Type B pancreatic cell (in vitro differentiated cells): ENCODE results near the gene MAN2C1. TPM values are rescaled to one million over a fixed set of nuclear protein-coding genes. Genes with fewer than 3 reads are reported as not detected.

ENCODE experiments used
- DNase-seq: peaks from one replicate; pipeline ENCODE4 v3.0.0; 2021; ENCODE audit warnings: mixed read lengths; ENCODE audit not compliant: unreplicated experiment; ENCODE audit errors: extremely low spot score
- H3K27ac Mint-ChIP-seq: 2 replicates; pipeline ENCODE4 v1.8.0; 2021; ENCODE audit warnings: mild to moderate bottlenecking, mixed read lengths
- H3K27me3 Mint-ChIP-seq: 2 replicates; pipeline ENCODE4 v1.8.0; 2021; ENCODE audit warnings: mixed read lengths
- H3K36me3 Mint-ChIP-seq: 2 replicates; pipeline ENCODE4 v1.8.0; 2021; ENCODE audit warnings: mixed read lengths
- H3K4me1 Mint-ChIP-seq: one replicate; pipeline ENCODE4 v1.8.0; 2021; ENCODE audit warnings: mixed read lengths; ENCODE audit not compliant: unreplicated experiment
- H3K4me3 Mint-ChIP-seq: 2 replicates; pipeline ENCODE4 v1.8.0; 2021; ENCODE audit warnings: mild to moderate bottlenecking, mixed read lengths
- H3K9me3 Mint-ChIP-seq: 2 replicates; pipeline ENCODE4 v1.8.0; 2021; ENCODE audit warnings: mixed read lengths
- total RNA-seq: library from RNA; stranded (reverse); gene quantifications from 2 replicates; pipeline ENCODE4 v1.2.1, GENCODE V29; 2021; ENCODE audit warnings: low replicate concordance
- TF ChIP-seq, protein P1 (sequence below): fragments of 200-600 bp; sonication (generic); conservative IDR thresholded peaks from 2 replicates; pipeline ENCODE4 v1.5.0; 2021; ENCODE audit warnings: antibody characterized with exemption, mild to moderate bottlenecking

MAN2C1 gene
- total RNA-seq, 1 donor from 2014 or later = 220 TPM

DNA sequence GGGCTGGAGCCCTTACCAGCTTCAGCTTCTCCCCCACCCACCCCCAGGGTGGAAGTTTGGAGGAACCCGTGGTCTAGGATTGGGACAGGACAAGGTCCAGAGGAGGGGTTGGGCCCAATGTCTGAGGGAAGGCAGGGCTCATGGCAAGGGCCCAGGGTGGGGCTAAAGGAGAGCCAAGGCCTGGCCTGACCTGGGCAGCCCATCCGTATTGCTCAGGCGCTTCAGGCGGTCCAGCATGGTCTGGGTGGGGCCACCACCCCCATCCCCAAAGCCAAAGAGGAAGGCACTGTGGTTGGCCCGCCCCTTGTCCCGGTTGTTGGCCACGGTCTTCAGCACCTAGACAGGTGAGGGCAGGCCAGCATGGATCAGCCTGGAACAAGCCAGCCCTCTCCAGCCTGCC, 7.6 kb downstream of the MAN2C1 start:
- TF ChIP-seq, protein P1, sequence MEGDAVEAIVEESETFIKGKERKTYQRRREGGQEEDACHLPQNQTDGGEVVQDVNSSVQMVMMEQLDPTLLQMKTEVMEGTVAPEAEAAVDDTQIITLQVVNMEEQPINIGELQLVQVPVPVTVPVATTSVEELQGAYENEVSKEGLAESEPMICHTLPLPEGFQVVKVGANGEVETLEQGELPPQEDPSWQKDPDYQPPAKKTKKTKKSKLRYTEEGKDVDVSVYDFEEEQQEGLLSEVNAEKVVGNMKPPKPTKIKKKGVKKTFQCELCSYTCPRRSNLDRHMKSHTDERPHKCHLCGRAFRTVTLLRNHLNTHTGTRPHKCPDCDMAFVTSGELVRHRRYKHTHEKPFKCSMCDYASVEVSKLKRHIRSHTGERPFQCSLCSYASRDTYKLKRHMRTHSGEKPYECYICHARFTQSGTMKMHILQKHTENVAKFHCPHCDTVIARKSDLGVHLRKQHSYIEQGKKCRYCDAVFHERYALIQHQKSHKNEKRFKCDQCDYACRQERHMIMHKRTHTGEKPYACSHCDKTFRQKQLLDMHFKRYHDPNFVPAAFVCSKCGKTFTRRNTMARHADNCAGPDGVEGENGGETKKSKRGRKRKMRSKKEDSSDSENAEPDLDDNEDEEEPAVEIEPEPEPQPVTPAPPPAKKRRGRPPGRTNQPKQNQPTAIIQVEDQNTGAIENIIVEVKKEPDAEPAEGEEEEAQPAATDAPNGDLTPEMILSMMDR = no peak
- Mint-ChIP-seq H3K27me3 (no peaks in the 10 kb centered on the region), H3K27ac (no peak overlapping the region), H3K36me3 (no peaks in the 10 kb centered on the region), H3K9me3 (no peaks in the 10 kb centered on the region), H3K4me3 (no peak overlapping the region), H3K4me1 (no peaks in the 10 kb centered on the region)
- peak; percentile 61 for DNase-seq

DNA sequence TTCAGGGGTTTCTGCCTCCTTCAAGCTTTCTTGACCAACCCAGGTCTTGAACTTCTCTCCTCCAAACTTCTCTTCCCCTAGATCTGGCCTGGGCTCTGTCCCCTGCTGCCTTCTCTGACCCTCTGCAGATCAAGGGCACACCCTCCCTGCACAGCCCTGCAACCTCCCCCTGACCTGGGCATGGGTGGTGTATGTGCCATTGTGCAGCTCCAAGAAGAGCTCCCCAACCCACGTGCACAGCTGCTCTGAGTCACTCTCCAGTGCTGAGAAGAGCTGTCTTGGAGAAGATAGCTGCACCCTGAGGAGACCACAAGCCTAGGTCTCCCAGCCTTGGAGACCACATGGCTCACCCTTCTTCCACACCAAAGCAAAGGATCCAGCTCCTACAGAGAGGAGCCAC, 8.0 kb downstream of the MAN2C1 start:
- H3K27ac Mint-ChIP-seq = peak overlapping the region; percentile 29

DNA sequence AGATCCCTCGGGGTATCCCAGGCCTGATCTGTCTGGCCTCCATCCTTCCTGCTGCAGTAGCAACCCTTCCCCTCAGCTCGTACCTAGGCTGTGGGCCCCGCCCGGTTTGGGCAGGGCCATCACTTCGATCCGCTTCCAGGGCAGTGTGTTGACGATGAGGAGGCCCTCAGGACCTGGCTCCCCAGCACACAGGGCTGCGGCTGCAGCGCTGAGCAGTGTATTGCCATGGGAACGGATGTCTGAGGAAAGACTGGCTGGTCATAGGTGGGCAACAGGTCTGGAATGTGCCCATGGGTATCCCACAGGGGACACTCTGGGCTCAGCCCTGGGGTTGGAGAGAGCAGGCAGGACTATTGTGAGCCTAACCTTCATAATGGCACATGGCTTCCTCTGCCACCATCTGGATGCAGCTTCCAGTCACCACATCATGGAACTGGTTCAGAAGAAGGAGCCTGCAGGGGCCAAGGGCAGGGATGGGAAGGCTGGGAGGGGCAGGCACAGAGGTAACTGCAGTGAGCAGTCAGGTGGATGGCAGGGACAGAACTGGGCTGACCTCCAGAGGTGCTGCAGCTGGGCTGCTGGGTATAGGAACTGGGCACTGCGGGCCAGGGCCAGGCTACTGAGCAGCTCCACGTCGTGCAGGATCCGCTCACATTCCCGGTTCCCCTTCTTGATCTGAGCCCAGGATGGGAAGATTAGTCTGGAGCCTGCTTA, 8.7 kb downstream of the MAN2C1 start:
- Mint-ChIP-seq H3K27ac (no peak overlapping the region), H3K4me1 (no peaks in the 10 kb centered on the region), H3K4me3 (no peak overlapping the region), H3K9me3 (no peaks in the 10 kb centered on the region), H3K36me3 (no peaks in the 10 kb centered on the region), H3K27me3 (no peaks in the 10 kb centered on the region)
- TF ChIP-seq, protein P1 = no peak
- peak; percentile 60 for DNase-seq

More for the DNA sequence above, 8.0 kb downstream of the MAN2C1 start:
- H3K4me1 Mint-ChIP-seq = no peaks in the 10 kb centered on the region
- DNase-seq = no peak
- no peaks in the 10 kb centered on the region for H3K36me3 Mint-ChIP-seq
- H3K27me3 Mint-ChIP-seq = no peaks in the 10 kb centered on the region
- H3K4me3 Mint-ChIP-seq = no peak overlapping the region
- H3K9me3 Mint-ChIP-seq = no peaks in the 10 kb centered on the region
- TF ChIP-seq, protein P1 = no peak

- H3K27me3 Mint-ChIP-seq = no peaks in the 10 kb centered on the region
- no peaks in the 10 kb centered on the region for H3K4me1 Mint-ChIP-seq
Measured at GRCh38 chr15:75358771-75359536, 9.5 kb downstream of the MAN2C1 start.

GRCh38 chr15:75357976-75358673, 10.3 kb downstream of the MAN2C1 start:
- H3K4me3 Mint-ChIP-seq = no peak overlapping the region
- H3K27me3 Mint-ChIP-seq = no peaks in the 10 kb centered on the region
- H3K4me1 Mint-ChIP-seq = no peaks in the 10 kb centered on the region
- TF ChIP-seq, protein P1 = no peak
- H3K36me3 Mint-ChIP-seq = no peaks in the 10 kb centered on the region
- no peak overlapping the region for H3K27ac Mint-ChIP-seq
- no peaks in the 10 kb centered on the region for H3K9me3 Mint-ChIP-seq
- peak; percentile 65 for DNase-seq

More at GRCh38 chr15:75358771-75359536, 9.5 kb downstream of the MAN2C1 start:
- peak; percentile 45 for DNase-seq
- no peak overlapping the region for H3K4me3 Mint-ChIP-seq
- TF ChIP-seq, protein P1 = no peak
- no peaks in the 10 kb centered on the region for H3K9me3 Mint-ChIP-seq
- H3K27ac Mint-ChIP-seq = no peak overlapping the region
- H3K36me3 Mint-ChIP-seq = no peaks in the 10 kb centered on the region
